K562 (cell line): ENCODE measurements around the gene HOXC5. TPM values are rescaled to one million over a fixed set of nuclear protein-coding genes. Genes with fewer than 3 reads are reported as not detected.

Source experiments
- FOXA3 ChIP-seq, 2 experiments: fragments of 450-650 bp in 1 of 2; sonication (generic) in 1 of 2; formaldehyde crosslinking; IDR thresholded peaks in 1 of 2; conservative IDR thresholded peaks in 1 of 2; 2 replicates each; pipeline versions ENCODE4 v1.4.0 to v1.8.0; 2020 to 2022; ENCODE audit warnings: mild to moderate bottlenecking in 2 of 2, missing genetic modification reagents in 1 of 2
- FOXJ3 ChIP-seq: sonication (generic); formaldehyde crosslinking; IDR thresholded peaks from 2 replicates; pipeline ENCODE4 v1.4.0; 2020; ENCODE audit warnings: mild to moderate bottlenecking, missing genetic modification reagents
- FOXK1 ChIP-seq: sonication (generic); formaldehyde crosslinking; IDR thresholded peaks from 2 replicates; pipeline ENCODE4 v1.8.0; 2022; ENCODE audit warnings: missing genetic modification reagents, mild to moderate bottlenecking, borderline replicate concordance
- HLTF ChIP-seq: fragments of 450-650 bp; IDR thresholded peaks from 2 replicates; pipeline ENCODE4 v1.6.1; 2016
- MTA1 ChIP-seq: fragments of 450-650 bp; IDR thresholded peaks from 2 replicates; pipeline ENCODE4 v1.6.1; 2017; ENCODE audit warnings: borderline replicate concordance
- MTA3 ChIP-seq: fragments of 450-650 bp; formaldehyde crosslinking; IDR thresholded peaks from 2 replicates; pipeline ENCODE4 v1.6.1; 2017; ENCODE audit warnings: mild to moderate bottlenecking, borderline replicate concordance
- MTF1 ChIP-seq: fragments of 250-450 bp; sonication (Bioruptor Pico); IDR thresholded peaks from 2 replicates; pipeline ENCODE4 v1.9.0; 2021; ENCODE audit warnings: moderate library complexity, mild to moderate bottlenecking, inconsistent platforms, borderline replicate concordance
- MXI1 ChIP-seq: IDR thresholded peaks from 2 replicates; pipeline ENCODE4 v1.6.1; 2011; ENCODE audit warnings: low read depth, mild to moderate bottlenecking, improper control_type of control experiment, low read length
- NFIX ChIP-seq: fragments of 250-450 bp; sonication (Bioruptor Pico); IDR thresholded peaks from 2 replicates; pipeline ENCODE4 v1.4.0; 2020; ENCODE audit warnings: low read depth, mild to moderate bottlenecking, moderate library complexity
- PHF21A ChIP-seq: fragments of 450-650 bp; IDR thresholded peaks from 2 replicates; pipeline ENCODE4 v1.6.1; 2017; ENCODE audit warnings: low read depth, borderline replicate concordance
- POLR2AphosphoS2 ChIP-seq: IDR thresholded peaks from 2 replicates; pipeline ENCODE4 v1.6.1; 2012; ENCODE audit warnings: low read length, improper control_type of control experiment
- PTRF ChIP-seq: fragments of 450-650 bp; IDR thresholded peaks from 2 replicates; pipeline ENCODE4 v1.6.1; 2016; ENCODE audit warnings: mild to moderate bottlenecking, missing genetic modification characterization, missing compliant biosample characterization
- TCF3 ChIP-seq: sonication (generic); formaldehyde crosslinking; IDR thresholded peaks from 2 replicates; pipeline ENCODE4 v1.4.0; 2020; ENCODE audit warnings: mild to moderate bottlenecking, missing genetic modification reagents
- TEAD4 ChIP-seq, 2 experiments: sonication (generic) in 1 of 2; formaldehyde crosslinking in 1 of 2; IDR thresholded peaks; 2 replicates each; pipeline versions ENCODE4 v1.6.1 to v1.8.0; 2012 to 2022; ENCODE audit warnings: borderline replicate concordance in 1 of 2, inconsistent platforms in 1 of 2, low read length in 1 of 2, mild to moderate bottlenecking in 1 of 2, missing genetic modification reagents in 1 of 2
- VEZF1 ChIP-seq: fragments of 200-800 bp; sonication (Bioruptor generic); IDR thresholded peaks from 2 replicates; pipeline ENCODE4 v1.6.1; 2017; ENCODE audit warnings: missing genetic modification characterization, missing compliant biosample characterization
- WHSC1 ChIP-seq: IDR thresholded peaks from one replicate; pipeline ENCODE4 v1.6.1; 2012; ENCODE audit warnings: low read length, control low read depth, inconsistent platforms
- ZFP91 ChIP-seq: sonication (generic); formaldehyde crosslinking; IDR thresholded peaks from 2 replicates; pipeline ENCODE4 v1.8.0; 2022; ENCODE audit warnings: mild to moderate bottlenecking, missing genetic modification reagents
- ZNF707 ChIP-seq: fragments of 250-450 bp; sonication (Bioruptor Pico); conservative IDR thresholded peaks from 2 replicates; pipeline ENCODE4 v1.8.0; 2022; ENCODE audit warnings: inconsistent platforms, mild to moderate bottlenecking, moderate library complexity
- polyA plus RNA-seq, 8 experiments: library from polyadenylated mRNA; depleted of rRNA in 4 of 8; stranded (reverse) in 5 of 8; unstranded in 3 of 8; fragments of >200 nt; fragmentation: Nextera tagmentation in 2 of 8; fragmentation: Illumina TruSeq in 1 of 8; extraction: Ambion mirVana in 2 of 8; extraction: Trizol in 1 of 8; gene quantifications; 2 replicates each; pipeline versions ENCODE4 v1.2.1 to v1.2.3, GENCODE V29; 2011 to 2014; ENCODE audit warnings: inconsistent platforms in 1 of 8, missing spikeins in 1 of 8
- total RNA-seq, 7 experiments: library from RNA; depleted of rRNA in 6 of 7; stranded (reverse); fragments of >200 nt in 6 of 7; fragmentation: Illumina TruSeq in 2 of 7; extraction: Trizol in 2 of 7; gene quantifications; 2 replicates each; pipeline versions ENCODE4 v1.2.1 to v1.2.3, GENCODE V29; 2011 to 2021; ENCODE audit warnings: low replicate concordance in 1 of 7

Gene HOXC5
- total and polyA plus RNA-seq, 9 of the 15 experiments (the other 6 are each of a cell fraction or from before 2014, with no cell fraction given) = 0.10 to 0.44 (median 0.18) TPM; not detected in 4

- TF ChIP-seq VEZF1 = peak; percentile 62
- TF ChIP-seq NFIX (CRISPR knock-in tag) = no peak
- TF ChIP-seq MXI1 = no peak
- TF ChIP-seq MTF1 (CRISPR knock-in tag) = no peak
- TF ChIP-seq TCF3 (CRISPR knock-in tag) = no peak
- TF ChIP-seq FOXA3 (CRISPR knock-in tag; conservative IDR thresholded peaks at IDR 0.05 in 1 of 2, IDR thresholded peaks at IDR 0.05 in 1 of 2) = peak; percentile 11 to 45; a peak in 1 of 4 replicates
- TF ChIP-seq FOXK1 (CRISPR knock-in tag) = no peak
- TF ChIP-seq MTA3 = no peak
- no peak for TF ChIP-seq WHSC1
- no peak for TF ChIP-seq FOXJ3 (CRISPR knock-in tag)
- TF ChIP-seq ZNF707 = no peak
- TF ChIP-seq POLR2AphosphoS2 = no peak
- TF ChIP-seq PHF21A = no peak
- TF ChIP-seq HLTF = no peak
- peak; percentile 29; the same call in 1 of the 2 replicates for TF ChIP-seq MTA1
- TF ChIP-seq TEAD4 (IDR thresholded peaks at IDR 0.05; ENCODE audit: low read length) = no peak
- TF ChIP-seq TEAD4 (CRISPR knock-in tag; IDR thresholded peaks at IDR 0.05; ENCODE audit: borderline replicate concordance) = no peak
- TF ChIP-seq PTRF = no peak
- no peak for TF ChIP-seq ZFP91
Measured at GRCh38 chr12:53999559-54000115, 33.2 kb upstream of the HOXC5 start (continued).
